Ovary (tissue), 9 donors: ENCODE results near the gene KRTAP10-2. TPM values are rescaled to one million over a fixed set of nuclear protein-coding genes. Genes with fewer than 3 reads are reported as not detected.

ENCODE experiments used
- DNase-seq, 5 donors: peaks; one replicate each; pipeline ENCODE4 v3.0.0-alpha.2; 2019 to 2020
- H3K27ac ChIP-seq, 2 donors: fragments of 200-600 bp; one replicate each; pipeline versions ENCODE4 v1.5.1 to v1.8.0; 2019 to 2022
- H3K27me3 ChIP-seq: fragments of 200-600 bp; one replicate; pipeline ENCODE4 v1.8.0; 2022
- H3K36me3 ChIP-seq: fragments of 200-600 bp; sonication (generic); one replicate; pipeline ENCODE4 v1.5.1; 2019
- H3K4me1 ChIP-seq: one replicate; pipeline ENCODE4 v1.8.1; 2013; ENCODE audit warnings: mild to moderate bottlenecking, moderate library complexity; ENCODE audit not compliant: insufficient read depth
- H3K4me3 ChIP-seq: fragments of 200-600 bp; sonication (generic); one replicate; pipeline ENCODE4 v1.5.1; 2017
- H3K9me3 ChIP-seq, 2 donors: fragments of 200-600 bp in 1 of 2; sonication (generic) in 1 of 2; one replicate each; pipeline versions ENCODE4 v1.5.1 to v1.8.1; 2013 to 2019; ENCODE audit warnings: mild to moderate bottlenecking in 1 of 2, moderate library complexity in 1 of 2
- EP300 ChIP-seq: sonication (generic); formaldehyde crosslinking; IDR thresholded peaks from one replicate; pipeline ENCODE4 v1.6.1; 2017; ENCODE audit warnings: antibody characterized with exemption
- POLR2A ChIP-seq: fragments of 450-650 bp; IDR thresholded peaks from one replicate; pipeline ENCODE4 v1.6.1; 2017; ENCODE audit warnings: antibody characterized with exemption, mild to moderate bottlenecking, moderate library complexity
- WGBS, 3 donors: extraction: QIAGEN DNeasy Blood & Tissue Kit in 1 of 3; methylation state at CpG; one replicate each; pipeline versions ENCODE4 v1.1.5 to v1.1.7; 2013 to 2017; 5-methylcytosine and 5-hydroxymethylcytosine counted together
- intact Hi-C, 4 donors: fragments of 100-400 bp; cut with DNase I; formaldehyde crosslinking; loops; one replicate each; pipeline versions ENCODE4 v1.11.0 to v1.15.1; 2022 to 2023
- polyA plus RNA-seq, 2 donors: library from polyadenylated mRNA; stranded (reverse); fragments of 200-250 nt in 1 of 2; fragments of 350-450 nt in 1 of 2; fragmentation: Illumina TruSeq in 1 of 2; extraction: RNeasy Lipid Tissue Mini Kit (QIAGEN cat#74804) in 1 of 2; gene quantifications; one replicate each; pipeline ENCODE4 v1.2.3, GENCODE V29; 2013 to 2014
- total RNA-seq, 7 donors: library from RNA; depleted of rRNA in 2 of 7; stranded (reverse); fragments of >200 nt in 2 of 7; fragmentation: NEBNext Ultra II Directional in 3 of 7; extraction: Animal tissue kit (Norgen Biotek cat#: 25700) in 3 of 7; gene quantifications; one replicate each; pipeline versions ENCODE4 v1.1.0 to v1.2.4, GENCODE V29; 2016 to 2023
- TF ChIP-seq, protein P1 (sequence below), 3 donors: fragments of 450-650 bp in 2 of 3; fragments of 200-600 bp in 1 of 3; IDR thresholded peaks; one replicate each; pipeline versions ENCODE4 v1.5.1 to v1.8.0; 2016 to 2022; ENCODE audit warnings: antibody characterized with exemption in 3 of 3, mild to moderate bottlenecking in 1 of 3
- donor health status: DM: no; HTN: no; CAD: no; lungs with moderate emphysema.
- donor health status: DM: no; HTN: no; CAD: no.
- donor health status: Bipolar disorder and iron deficiency.
- donor health status: DM: yes; HTN: yes; CAD: no.
- donor health status: DM: no; HTN: no; CAD: no.
- donor health status: DM: yes; HTN: yes; CAD: no.

KRTAP10-2 gene
- total and polyA plus RNA-seq, 9 donors, result not detected

DNA sequence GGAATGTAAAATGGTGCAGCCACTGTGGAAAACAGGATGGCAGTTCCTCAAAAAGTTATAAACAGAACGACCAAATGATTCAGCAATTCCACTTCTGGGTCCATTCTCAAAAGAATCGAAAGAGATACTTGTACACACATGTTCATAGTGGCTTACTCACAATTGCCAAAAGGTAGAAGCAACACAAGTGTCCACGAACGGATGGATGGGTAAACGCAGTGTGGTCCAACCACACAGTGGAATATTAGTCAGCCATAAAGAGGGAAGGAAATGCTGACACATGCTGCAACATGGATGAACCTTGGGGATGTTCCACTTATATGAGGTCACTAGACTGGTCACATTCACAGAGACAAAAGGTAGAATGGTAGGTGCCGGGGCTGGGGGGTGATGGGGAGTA is 16.6 kb downstream of the KRTAP10-2 start:
- Histone ChIP-seq H3K4me1 (no peaks in the 10 kb centered on the region), H3K27me3 (no peaks in the 10 kb centered on the region), H3K4me3 (no peak overlapping the region), H3K9me3 (no peaks in the 10 kb centered on the region), H3K27ac (no peak overlapping the region), H3K36me3 (no peaks in the 10 kb centered on the region)
- WGBS, 3 donors, result 92 to 96% (median 94%) methylated on average over 6 of the region's 6 CpGs
- no peak for TF ChIP-seq EP300
- no peak for TF ChIP-seq POLR2A
- TF ChIP-seq, protein P1, sequence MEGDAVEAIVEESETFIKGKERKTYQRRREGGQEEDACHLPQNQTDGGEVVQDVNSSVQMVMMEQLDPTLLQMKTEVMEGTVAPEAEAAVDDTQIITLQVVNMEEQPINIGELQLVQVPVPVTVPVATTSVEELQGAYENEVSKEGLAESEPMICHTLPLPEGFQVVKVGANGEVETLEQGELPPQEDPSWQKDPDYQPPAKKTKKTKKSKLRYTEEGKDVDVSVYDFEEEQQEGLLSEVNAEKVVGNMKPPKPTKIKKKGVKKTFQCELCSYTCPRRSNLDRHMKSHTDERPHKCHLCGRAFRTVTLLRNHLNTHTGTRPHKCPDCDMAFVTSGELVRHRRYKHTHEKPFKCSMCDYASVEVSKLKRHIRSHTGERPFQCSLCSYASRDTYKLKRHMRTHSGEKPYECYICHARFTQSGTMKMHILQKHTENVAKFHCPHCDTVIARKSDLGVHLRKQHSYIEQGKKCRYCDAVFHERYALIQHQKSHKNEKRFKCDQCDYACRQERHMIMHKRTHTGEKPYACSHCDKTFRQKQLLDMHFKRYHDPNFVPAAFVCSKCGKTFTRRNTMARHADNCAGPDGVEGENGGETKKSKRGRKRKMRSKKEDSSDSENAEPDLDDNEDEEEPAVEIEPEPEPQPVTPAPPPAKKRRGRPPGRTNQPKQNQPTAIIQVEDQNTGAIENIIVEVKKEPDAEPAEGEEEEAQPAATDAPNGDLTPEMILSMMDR (IDR thresholded peaks at IDR 0.05), result no peak
- no peak for DNase-seq
- intact Hi-C loops, result no loop called here

DNA sequence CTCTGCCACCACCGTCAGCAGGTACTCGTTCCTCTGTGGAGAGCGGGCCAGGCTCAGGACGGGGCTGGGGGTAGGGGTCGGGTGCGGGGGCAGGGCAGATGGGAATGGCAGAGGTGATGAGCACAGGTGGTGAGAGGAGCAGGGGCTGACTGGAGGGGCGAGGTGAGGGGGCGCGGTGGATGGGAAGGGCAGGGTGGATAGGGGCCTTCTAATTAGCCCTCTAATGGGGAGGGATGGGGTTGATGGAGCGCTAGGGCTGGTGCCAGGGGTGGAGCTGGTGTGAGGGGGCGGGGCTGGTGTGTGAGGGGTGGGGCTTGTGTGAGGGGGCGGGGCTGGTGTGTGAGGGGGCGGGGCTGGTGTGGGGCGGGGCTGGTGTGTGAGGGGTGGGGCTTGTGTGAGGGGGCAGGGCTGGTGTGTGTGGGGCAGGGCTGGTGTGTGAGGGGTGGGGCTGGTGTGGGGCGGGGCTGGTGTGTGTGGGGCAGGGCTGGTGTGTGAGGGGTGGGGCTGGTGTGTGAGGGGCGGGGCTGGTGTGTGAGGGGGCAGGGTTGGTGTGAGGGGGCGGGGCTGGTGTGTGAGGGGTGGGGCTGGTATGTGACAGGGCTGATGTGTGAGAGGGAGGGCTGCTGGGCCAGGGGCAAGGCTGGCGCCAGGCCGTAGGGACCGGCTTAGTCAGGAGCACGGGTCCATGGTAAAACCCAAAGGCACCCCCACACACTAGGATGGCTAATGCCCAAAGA is 17.2 kb downstream of the KRTAP10-2 start:
- Histone ChIP-seq H3K9me3 (no peaks in the 10 kb centered on the region), H3K27me3 (no peaks in the 10 kb centered on the region), H3K4me1 (no peaks in the 10 kb centered on the region), H3K36me3 (no peaks in the 10 kb centered on the region), H3K27ac (no peak overlapping the region), H3K4me3 (no peak overlapping the region)
- TF ChIP-seq EP300, result no peak
- 82 to 90% (median 84%) methylated on average over 16 to 20 of the region's 21 CpGs for WGBS, 3 donors
- intact Hi-C loops, result no loop called here
- peak in 1 of 5 donors; percentile 19 for DNase-seq

DNA sequence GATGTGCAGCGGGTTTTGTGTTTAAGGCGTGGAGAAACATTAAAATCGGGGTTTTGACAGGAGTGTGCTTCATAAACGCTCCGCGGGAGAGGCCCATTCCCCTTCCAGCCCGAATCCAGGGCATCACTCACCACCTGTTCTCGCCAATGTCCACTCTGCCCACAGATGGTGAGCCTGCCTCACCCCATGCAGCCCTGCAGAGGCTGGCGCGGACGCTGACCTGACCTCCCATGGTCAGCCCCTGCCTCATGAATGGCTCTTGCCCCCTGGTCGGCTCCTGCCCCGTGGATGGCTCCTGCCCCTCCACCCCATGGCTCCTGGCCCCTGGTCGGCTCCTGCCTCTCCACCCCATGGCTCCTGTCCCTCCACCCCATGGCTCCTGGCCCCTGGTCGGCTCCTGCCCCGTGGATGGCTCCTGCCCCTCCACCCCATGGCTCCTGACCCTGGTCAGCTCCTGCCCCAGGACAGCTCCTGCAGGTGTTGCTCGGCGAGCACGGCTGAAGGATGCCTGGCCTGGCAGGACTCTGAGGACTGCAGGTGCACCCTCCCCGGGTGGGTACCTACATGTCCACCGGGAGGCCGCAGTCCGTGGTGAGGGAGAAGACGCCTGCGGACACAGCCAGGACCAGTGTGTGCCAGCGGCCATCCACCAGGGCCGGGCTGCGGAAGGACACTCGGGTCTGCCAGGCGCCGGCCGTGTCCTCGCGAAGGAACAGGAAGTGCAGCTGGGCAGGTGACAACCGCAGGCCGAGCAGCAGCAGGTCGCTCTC is 18.0 kb downstream of the KRTAP10-2 start:
- Histone ChIP-seq H3K27me3 (no peaks in the 10 kb centered on the region), H3K4me1 (no peaks in the 10 kb centered on the region), H3K9me3 (no peaks in the 10 kb centered on the region), H3K36me3 (no peaks in the 10 kb centered on the region), H3K27ac (no peak overlapping the region), H3K4me3 (no peak overlapping the region)
- intact Hi-C loops, result no loop called here
- TF ChIP-seq POLR2A, result no peak
- TF ChIP-seq EP300, result no peak
- TF ChIP-seq, protein P1 (IDR thresholded peaks at IDR 0.05), result no peak
- 85 to 91% (median 88%) methylated on average over 37 of the region's 37 CpGs for WGBS, 3 donors
- DNase-seq, result peak in 1 of 5 donors; percentile 19

DNA sequence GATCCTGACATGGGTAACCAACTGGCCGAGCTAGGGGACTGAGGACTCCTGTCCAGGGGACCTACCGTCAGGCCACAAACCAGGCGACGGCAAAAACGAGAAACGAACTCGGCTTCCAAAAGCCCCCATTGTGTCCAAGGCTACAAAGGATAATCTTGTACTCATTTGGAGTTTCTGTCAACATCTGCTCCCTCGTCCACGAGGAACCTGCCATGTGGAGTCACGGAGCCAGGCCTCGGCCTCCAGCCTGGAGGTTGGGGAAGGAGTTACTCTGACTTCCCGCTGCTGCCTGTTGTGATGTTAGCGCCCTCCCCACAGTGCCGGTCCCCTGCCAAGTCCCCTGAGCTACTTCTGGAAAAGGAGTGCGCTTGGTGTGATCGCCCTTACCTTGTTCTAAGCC is 18.6 kb downstream of the KRTAP10-2 start:
- DNase-seq, result peak in 1 of 5 donors; percentile 17
- H3K27me3 ChIP-seq, result no peaks in the 10 kb centered on the region

More for the DNA sequence above, 18.6 kb downstream of the KRTAP10-2 start:
- WGBS, 3 donors, result 83 to 86% (median 86%) methylated on average over 16 of the region's 16 CpGs
- Histone ChIP-seq H3K9me3 (no peaks in the 10 kb centered on the region), H3K4me1 (no peaks in the 10 kb centered on the region), H3K27ac (no peak overlapping the region), H3K4me3 (no peak overlapping the region), H3K36me3 (no peaks in the 10 kb centered on the region)
- TF ChIP-seq EP300 (no peak), POLR2A (no peak)
- TF ChIP-seq, protein P1 (IDR thresholded peaks at IDR 0.05), result no peak
- intact Hi-C loops, result no loop called here
